ENCODE results near the gene MACO1.

DNA sequence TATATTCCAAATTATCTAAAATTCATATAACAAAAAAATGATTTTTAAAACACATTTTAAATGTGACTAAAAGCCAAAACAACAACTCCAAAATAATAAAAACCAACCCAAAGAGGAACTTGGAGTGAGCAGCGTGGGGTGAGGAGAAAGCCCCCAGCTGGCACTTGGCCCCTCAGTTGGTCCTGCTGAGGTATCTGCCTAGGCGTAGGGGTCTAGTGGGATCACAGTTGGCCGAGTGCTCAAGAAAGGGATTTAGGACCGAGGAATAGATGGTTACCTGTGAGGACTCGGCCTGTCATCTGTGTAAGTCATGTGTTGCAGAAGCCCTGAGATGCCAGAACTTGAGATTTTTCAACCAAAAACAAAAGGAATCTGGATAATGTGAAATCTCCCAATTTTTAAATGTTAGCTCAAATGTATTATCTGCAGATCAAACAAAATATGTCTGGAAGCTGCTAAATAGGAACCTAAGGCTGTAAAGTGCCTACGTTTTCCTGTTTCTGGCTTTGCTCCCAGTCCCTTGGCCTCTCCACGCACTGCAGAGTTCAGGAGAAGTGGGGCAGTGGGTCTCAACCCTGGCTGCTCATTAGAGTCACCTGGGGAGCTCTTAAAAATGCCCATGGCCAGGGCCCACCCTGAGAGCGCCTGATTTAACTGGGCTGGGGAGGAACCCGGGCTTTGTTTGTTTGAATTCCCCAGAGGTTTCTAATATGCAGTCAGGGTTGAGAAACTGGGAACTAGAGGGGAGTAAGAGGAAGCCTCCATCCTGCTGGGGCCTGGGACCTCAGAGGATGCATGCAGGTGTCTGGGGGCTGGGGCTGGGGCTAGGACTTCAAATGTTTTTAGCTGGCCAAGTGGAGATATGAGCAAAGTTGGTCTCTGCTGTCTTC lies 74.3 kb downstream of the MACO1 start:
- TF ChIP-seq POLR2A (IDR thresholded peaks at IDR 0.05; ENCODE audit: low read length), result no peak
- TF ChIP-seq GATA1 (IDR thresholded peaks at IDR 0.05; ENCODE audit: low read depth, low read length), result no peak
